ENCODE measurements around the gene ARHGAP6.

DNA sequence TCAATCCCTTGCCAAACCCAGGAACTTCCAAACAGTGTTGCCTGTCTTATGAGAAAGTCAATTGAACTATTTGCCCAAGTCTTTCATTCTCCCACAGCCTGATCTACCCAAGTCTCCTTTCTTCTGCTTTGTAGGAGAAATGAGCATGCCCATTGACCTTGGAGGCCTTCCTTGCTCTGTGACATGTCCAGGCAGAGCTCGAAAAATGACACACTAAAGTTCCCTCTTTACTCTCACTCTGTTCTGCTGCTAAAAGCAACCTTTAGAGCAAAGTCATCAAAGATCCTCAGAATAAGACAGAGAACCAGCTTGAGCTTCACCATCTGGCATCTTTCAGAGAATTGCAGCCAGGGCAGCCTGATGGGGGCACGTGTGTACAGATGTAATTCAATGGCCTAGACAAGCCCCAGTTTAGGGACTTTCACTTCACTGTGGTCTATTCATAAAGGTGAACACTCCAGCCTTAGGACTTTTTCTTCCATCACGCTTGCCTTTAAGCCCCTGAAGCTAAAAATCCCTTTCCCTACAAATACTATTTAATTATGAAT, 236.1 kb downstream of the ARHGAP6 start:
- no peak for TF ChIP-seq EZH2 (IDR thresholded peaks at IDR 0.05; ENCODE audit: insufficient read depth, poor library complexity, severe bottlenecking)
- no peak for TF ChIP-seq EZH2phosphoT487 (IDR thresholded peaks at IDR 0.05; ENCODE audit: insufficient read depth, low read depth)

Measured in GM23248 (cell line).